Endodermal cell (in vitro differentiated cells): Measurements from ENCODE around the gene ZMYND8. TPM values are rescaled to one million over a fixed set of nuclear protein-coding genes. Genes with fewer than 3 reads are reported as not detected.
"Not testable (repeated sequence)": the region's sequence is repeated elsewhere in the genome, so short reads cannot be mapped to it uniquely, and the experiment has no call there.

Source experiments
- DNase-seq: peaks from one replicate; pipeline ENCODE4 v3.0.0-alpha.2; 2017
- H3K27ac ChIP-seq: 2 replicates; pipeline ENCODE4 v1.5.1; 2013; ENCODE audit warnings: mild to moderate bottlenecking, low read depth, low read length, moderate library complexity
- H3K27me3 ChIP-seq: 2 replicates; pipeline ENCODE4 v1.6.1; 2013; ENCODE audit warnings: mild to moderate bottlenecking, low read length, moderate library complexity; ENCODE audit not compliant: insufficient read depth, control insufficient read depth, poor library complexity, severe bottlenecking
- H3K36me3 ChIP-seq: 2 replicates; pipeline ENCODE4 v1.7.0; 2013; ENCODE audit warnings: mild to moderate bottlenecking, low read length, moderate library complexity; ENCODE audit not compliant: control insufficient read depth, insufficient read depth
- H3K4me1 ChIP-seq: one replicate; pipeline ENCODE4 v1.7.0; 2013; ENCODE audit warnings: low read length; ENCODE audit not compliant: control insufficient read depth, insufficient read depth
- H3K4me3 ChIP-seq: 2 replicates; pipeline ENCODE4 v1.5.1; 2013; ENCODE audit warnings: mild to moderate bottlenecking, low read length, moderate library complexity
- H3K9ac ChIP-seq: 2 replicates; pipeline ENCODE4 v1.6.1; 2013; ENCODE audit warnings: mild to moderate bottlenecking, low read length, moderate library complexity; ENCODE audit not compliant: poor library complexity, severe bottlenecking; ENCODE audit errors: extremely low read depth
- H3K9me3 ChIP-seq: 2 replicates; pipeline ENCODE4 v1.6.1; 2013; ENCODE audit warnings: mild to moderate bottlenecking, low read length, moderate library complexity; ENCODE audit not compliant: control insufficient read depth
- H3K27ac Mint-ChIP-seq: 2 replicates; pipeline ENCODE4 v1.8.0; 2020; ENCODE audit warnings: mixed read lengths
- H3K27me3 Mint-ChIP-seq: 2 replicates; pipeline ENCODE4 v1.8.0; 2021; ENCODE audit warnings: mild to moderate bottlenecking, mixed read lengths; ENCODE audit not compliant: insufficient read depth
- H3K36me3 Mint-ChIP-seq: 2 replicates; pipeline ENCODE4 v1.8.0; 2020; ENCODE audit warnings: low read depth, mixed read lengths
- H3K4me1 Mint-ChIP-seq: 2 replicates; pipeline ENCODE4 v1.8.0; 2020; ENCODE audit warnings: mixed read lengths
- H3K4me3 Mint-ChIP-seq: 2 replicates; pipeline ENCODE4 v1.8.0; 2020; ENCODE audit warnings: mild to moderate bottlenecking, moderate library complexity, mixed read lengths
- H3K9me3 Mint-ChIP-seq: 2 replicates; pipeline ENCODE4 v1.8.0; 2020; ENCODE audit warnings: mild to moderate bottlenecking, mixed read lengths
- WGBS, 2 experiments: methylation state at CpG; one replicate each; pipeline versions ENCODE4 v1.1.5 to v1.1.7; 2013; ENCODE audit warnings: missing lambda C conversion rate in 2 of 2, mixed read lengths in 1 of 2; ENCODE audit not compliant: insufficient coverage in 1 of 2, insufficient read length in 1 of 2; 5-methylcytosine and 5-hydroxymethylcytosine counted together
- total RNA-seq, 2 donors: library from RNA; stranded (reverse); fragmentation: NEBNext Ultra II Directional in 1 of 2; extraction: Animal tissue kit (Norgen Biotek cat#: 25700) in 1 of 2; gene quantifications; 2 replicates in 1 of 2; 3 replicates in 1 of 2; pipeline ENCODE4 v1.2.1, GENCODE V29; 2021
- TF ChIP-seq, protein P1 (sequence below): fragments of 200-600 bp; sonication (generic); conservative IDR thresholded peaks from 2 replicates; pipeline ENCODE4 v1.5.0; 2021; ENCODE audit warnings: antibody characterized with exemption, mild to moderate bottlenecking

The ZMYND8 gene
- total RNA-seq, 2 donors from 2014 or later = 85.0 to 99.9 TPM

DNA sequence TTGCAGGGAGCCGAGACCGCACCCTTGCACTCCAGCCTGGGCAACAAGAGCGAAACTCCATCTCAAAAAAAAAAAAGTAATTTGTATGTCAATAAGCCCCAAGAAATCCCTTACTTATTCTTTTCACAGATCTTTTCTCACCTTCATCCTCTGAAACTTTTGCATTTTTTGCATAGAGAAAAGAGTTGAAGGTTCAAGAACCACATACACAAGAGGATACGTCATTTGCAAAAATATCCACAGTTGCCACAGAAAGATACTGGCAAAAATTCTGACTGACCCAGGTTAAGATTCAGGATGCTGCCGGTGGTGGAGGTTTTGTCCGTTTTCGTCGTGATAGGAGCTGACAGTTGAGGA lies 94.5 kb downstream of the ZMYND8 start:
- H3K27ac Mint-ChIP-seq = peak overlapping the region; percentile 18
- Histone ChIP-seq H3K36me3 (peaks cover 80% of the 10 kb centered on the region), H3K4me1 (no peaks in the 10 kb centered on the region), H3K9ac (no peak overlapping the region), H3K9me3 (peaks cover 5% of the 10 kb centered on the region), H3K27me3 (no peaks in the 10 kb centered on the region), H3K27ac (no peak overlapping the region), H3K4me3 (no peak overlapping the region)
- DNase-seq = no peak
- TF ChIP-seq, protein P1, sequence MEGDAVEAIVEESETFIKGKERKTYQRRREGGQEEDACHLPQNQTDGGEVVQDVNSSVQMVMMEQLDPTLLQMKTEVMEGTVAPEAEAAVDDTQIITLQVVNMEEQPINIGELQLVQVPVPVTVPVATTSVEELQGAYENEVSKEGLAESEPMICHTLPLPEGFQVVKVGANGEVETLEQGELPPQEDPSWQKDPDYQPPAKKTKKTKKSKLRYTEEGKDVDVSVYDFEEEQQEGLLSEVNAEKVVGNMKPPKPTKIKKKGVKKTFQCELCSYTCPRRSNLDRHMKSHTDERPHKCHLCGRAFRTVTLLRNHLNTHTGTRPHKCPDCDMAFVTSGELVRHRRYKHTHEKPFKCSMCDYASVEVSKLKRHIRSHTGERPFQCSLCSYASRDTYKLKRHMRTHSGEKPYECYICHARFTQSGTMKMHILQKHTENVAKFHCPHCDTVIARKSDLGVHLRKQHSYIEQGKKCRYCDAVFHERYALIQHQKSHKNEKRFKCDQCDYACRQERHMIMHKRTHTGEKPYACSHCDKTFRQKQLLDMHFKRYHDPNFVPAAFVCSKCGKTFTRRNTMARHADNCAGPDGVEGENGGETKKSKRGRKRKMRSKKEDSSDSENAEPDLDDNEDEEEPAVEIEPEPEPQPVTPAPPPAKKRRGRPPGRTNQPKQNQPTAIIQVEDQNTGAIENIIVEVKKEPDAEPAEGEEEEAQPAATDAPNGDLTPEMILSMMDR = no peak
- no peaks in the 10 kb centered on the region for H3K27me3 Mint-ChIP-seq
- H3K4me1 Mint-ChIP-seq = peaks cover 4% of the 10 kb centered on the region
- WGBS, 2 experiments = 95% methylated on average over 8 of the region's 8 CpGs
- H3K4me3 Mint-ChIP-seq = no peak overlapping the region
- no peaks in the 10 kb centered on the region for H3K9me3 Mint-ChIP-seq
- peaks cover 72% of the 10 kb centered on the region for H3K36me3 Mint-ChIP-seq

DNA sequence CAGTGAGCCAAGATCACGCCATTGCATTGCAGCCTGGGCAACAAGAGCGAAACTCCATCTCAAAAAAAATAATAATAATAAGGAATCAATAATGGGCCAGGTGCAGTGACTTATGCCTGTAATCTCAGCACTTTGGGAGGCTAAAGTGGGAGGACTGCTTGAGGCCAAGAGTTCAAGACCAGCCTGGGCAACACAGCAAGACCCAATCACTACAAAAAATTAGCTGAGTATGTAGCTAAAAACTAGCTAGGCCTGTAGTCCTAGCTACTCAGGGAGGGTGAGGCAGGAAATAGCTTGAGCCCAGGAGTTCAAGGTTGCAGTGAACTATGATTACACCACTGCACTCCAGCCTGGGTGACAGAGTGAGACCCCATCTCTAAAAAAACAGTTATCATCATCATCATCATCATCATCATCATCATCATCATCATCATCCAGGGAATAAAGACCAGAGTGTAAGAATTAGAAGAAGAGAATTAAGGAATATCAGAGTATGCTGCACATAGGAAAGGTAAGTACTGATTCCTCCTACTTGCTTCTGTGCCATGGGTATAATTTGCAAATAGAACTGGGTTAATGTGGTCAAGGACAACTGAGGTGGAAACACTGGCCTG lies 95.2 kb downstream of the ZMYND8 start:
- not testable (repeated sequence) for DNase-seq, H3K4me1 Mint-ChIP-seq
- H3K36me3 Mint-ChIP-seq = peaks cover 71% of the 10 kb centered on the region

DNA sequence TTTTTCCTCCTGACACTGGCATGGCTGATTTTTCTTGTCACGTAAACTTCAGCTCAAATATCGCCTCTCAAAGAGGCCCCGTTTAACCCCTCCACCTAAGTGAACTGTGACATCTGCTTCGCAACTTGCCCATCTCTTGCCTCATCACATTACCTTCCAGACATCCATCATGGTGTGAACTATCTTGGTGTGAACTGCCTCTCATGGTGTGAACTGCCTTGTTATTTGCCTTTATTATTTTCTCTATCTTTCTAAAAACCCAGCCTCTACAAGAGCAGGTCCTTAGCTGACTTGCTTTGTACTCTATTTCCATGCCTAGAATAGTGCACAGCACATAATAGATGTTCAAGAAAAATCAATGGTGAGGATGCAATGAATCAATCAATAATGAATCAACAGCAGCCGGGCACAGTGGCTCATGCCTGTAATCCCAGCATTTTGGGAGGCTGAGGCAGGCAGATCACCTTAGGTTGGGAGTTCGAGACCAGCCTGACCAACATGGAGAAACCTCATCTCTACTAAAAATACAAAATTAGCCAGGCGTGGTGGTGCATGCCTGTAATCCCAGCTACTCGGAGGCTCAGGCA lies 95.9 kb downstream of the ZMYND8 start:
- not testable (repeated sequence) for H3K27me3 Mint-ChIP-seq, H3K27ac ChIP-seq, H3K4me3 ChIP-seq, H3K4me1 Mint-ChIP-seq, DNase-seq, H3K4me3 Mint-ChIP-seq, H3K9ac ChIP-seq, H3K4me1 ChIP-seq, H3K27me3 ChIP-seq, H3K9me3 ChIP-seq, H3K9me3 Mint-ChIP-seq
- Mint-ChIP-seq H3K27ac (peak overlapping the region; percentile 64), H3K36me3 (peaks cover 67% of the 10 kb centered on the region)
- 92 to 97% methylated on average over 8 of the region's 8 CpGs for WGBS, 2 experiments
- H3K36me3 ChIP-seq = peaks cover 77% of the 10 kb centered on the region

More for the DNA sequence above, 95.2 kb downstream of the ZMYND8 start:
- H3K36me3 ChIP-seq = peaks cover 80% of the 10 kb centered on the region
- not testable (repeated sequence) for H3K4me3 Mint-ChIP-seq, H3K27me3 ChIP-seq, H3K27ac ChIP-seq, H3K9ac ChIP-seq, H3K4me3 ChIP-seq, H3K9me3 ChIP-seq, H3K27ac Mint-ChIP-seq, H3K27me3 Mint-ChIP-seq, H3K4me1 ChIP-seq, H3K9me3 Mint-ChIP-seq
- WGBS, 2 experiments = 100% methylated on average over 1 to 2 of the region's 2 CpGs

DNA sequence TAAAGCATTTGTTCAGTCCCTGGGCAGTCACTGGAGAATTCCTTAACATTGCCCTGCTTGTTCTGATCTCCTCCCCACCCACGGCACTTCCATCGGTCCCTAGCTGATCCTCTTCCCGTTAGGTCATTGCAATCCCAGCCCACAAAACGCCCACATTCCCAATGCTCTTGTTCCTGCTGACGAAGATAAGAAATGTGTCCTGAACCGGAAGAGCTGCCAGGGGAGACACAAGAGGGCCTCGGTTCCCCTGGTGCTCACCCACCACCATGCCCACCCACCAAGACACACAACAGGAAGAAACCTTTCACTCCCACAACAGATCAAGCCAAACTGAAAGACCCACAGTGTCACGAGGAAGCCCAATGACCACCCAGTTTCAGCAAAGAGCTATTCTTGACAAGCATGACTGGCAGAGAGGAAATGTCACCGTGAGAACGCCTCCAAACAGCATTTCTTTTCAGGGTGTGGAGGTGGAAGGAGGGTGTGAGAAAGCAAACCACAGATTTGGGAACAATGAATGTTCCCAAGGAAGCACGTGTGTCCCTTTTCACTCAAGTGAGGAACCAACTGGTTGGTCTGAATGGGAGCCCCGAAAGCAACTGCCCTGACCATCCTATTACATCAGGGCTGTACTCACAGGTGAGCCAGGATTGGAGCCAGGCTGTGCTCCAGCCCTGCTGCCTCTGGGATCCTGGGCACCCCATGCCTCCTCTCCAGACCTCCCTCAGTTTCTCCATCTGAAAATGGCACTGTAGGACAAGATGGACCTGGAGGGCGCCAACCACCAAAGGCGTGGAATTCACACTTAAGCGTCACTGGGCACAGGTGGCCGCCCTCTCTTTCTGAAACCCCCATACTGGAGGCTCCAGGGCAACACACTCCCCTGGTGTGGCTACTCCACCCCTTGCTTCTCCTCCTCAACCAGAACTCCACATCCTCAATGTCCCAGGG lies 97.5 kb downstream of the ZMYND8 start:
- peak overlapping the region; percentile 66 for H3K27ac ChIP-seq
- no peaks in the 10 kb centered on the region for H3K27me3 ChIP-seq
- Mint-ChIP-seq H3K36me3 (peaks cover 67% of the 10 kb centered on the region), H3K27me3 (no peaks in the 10 kb centered on the region), H3K9me3 (no peaks in the 10 kb centered on the region), H3K27ac (peak overlapping the region; percentile 52), H3K4me1 (peaks cover 2% of the 10 kb centered on the region), H3K4me3 (no peak overlapping the region)
- H3K9me3 ChIP-seq = peaks cover 5% of the 10 kb centered on the region
- peaks cover 84% of the 10 kb centered on the region for H3K36me3 ChIP-seq
- WGBS, 2 experiments = 89 to 94% methylated on average over 10 to 16 of the region's 16 CpGs
- H3K4me3 ChIP-seq = no peak overlapping the region
- no peaks in the 10 kb centered on the region for H3K4me1 ChIP-seq
- no peak for DNase-seq
- TF ChIP-seq, protein P1 = no peak
- H3K9ac ChIP-seq = no peak overlapping the region
